Lower lobe of right lung (tissue), 2 donors: Measurements from ENCODE around the gene GPR151. TPM values are rescaled to one million over a fixed set of nuclear protein-coding genes. Genes with fewer than 3 reads are reported as not detected.

ENCODE experiments used
- ATAC-seq, 2 donors: fragments of 200-7000 bp; cut with Tn5 transposase; one replicate each; pipeline ENCODE4 v1.9.1; 2020 to 2022; ENCODE audit warnings: mild to moderate bottlenecking in 2 of 2, moderate library complexity in 2 of 2
- DNase-seq: peaks from one replicate; pipeline ENCODE4 v3.0.0-alpha.2; 2020
- H3K27ac ChIP-seq: fragments of 200-600 bp; one replicate; pipeline ENCODE4 v1.8.0; 2022
- H3K27me3 ChIP-seq: fragments of 200-600 bp; one replicate; pipeline ENCODE4 v1.8.0; 2022; ENCODE audit warnings: low read depth
- H3K36me3 ChIP-seq: fragments of 200-600 bp; one replicate; pipeline ENCODE4 v1.8.0; 2022; ENCODE audit warnings: mild to moderate bottlenecking
- H3K4me1 ChIP-seq: fragments of 200-600 bp; one replicate; pipeline ENCODE4 v1.8.0; 2022
- H3K4me3 ChIP-seq: fragments of 200-600 bp; one replicate; pipeline ENCODE4 v1.8.0; 2022; ENCODE audit warnings: mild to moderate bottlenecking
- H3K9me3 ChIP-seq: fragments of 200-600 bp; one replicate; pipeline ENCODE4 v1.8.0; 2022
- intact Hi-C: fragments of 100-400 bp; cut with DNase I; formaldehyde crosslinking; loops from one replicate; pipeline ENCODE4 v1.11.0; 2022
- total RNA-seq: library from RNA; stranded (reverse); fragmentation: NEBNext Ultra II Directional; extraction: Animal tissue kit (Norgen Biotek cat#: 25700); gene quantifications from one replicate; pipeline ENCODE4 v1.2.1, GENCODE V29; 2021
- TF ChIP-seq, protein P1 (sequence below): fragments of 200-600 bp; IDR thresholded peaks from one replicate; pipeline ENCODE4 v1.8.0; 2022; ENCODE audit warnings: antibody characterized with exemption, mild to moderate bottlenecking
- donor health status: DM: no; HTN: yes; CAD: no; lungs with severe emphysema.

GPR151 gene
- total RNA-seq, 1 donor from 2014 or later = not detected

DNA sequence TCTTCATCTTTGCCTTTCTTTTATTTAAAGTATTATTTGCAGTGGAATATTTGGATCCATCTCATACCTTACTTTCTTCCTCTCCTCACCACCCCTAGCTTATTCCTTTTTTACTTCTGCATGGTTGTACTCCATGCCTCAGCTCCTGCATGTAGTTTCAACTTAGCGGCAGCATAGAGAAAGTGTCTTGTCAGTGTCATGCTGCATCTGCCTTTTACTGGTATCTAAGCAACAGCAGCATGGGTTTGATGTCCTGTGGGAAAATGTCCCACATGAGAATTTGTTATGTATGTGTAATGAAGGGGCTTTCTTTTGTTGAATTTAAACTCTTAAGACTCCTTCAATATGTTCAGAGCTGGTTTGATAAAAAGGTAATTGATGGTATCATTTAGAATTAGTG, 48.2 kb downstream of the GPR151 start:
- peaks cover 78% of the 10 kb centered on the region for H3K36me3 ChIP-seq
- H3K4me1 ChIP-seq = no peaks in the 10 kb centered on the region
- H3K27ac ChIP-seq = no peak overlapping the region
- no peak for ATAC-seq
- H3K27me3 ChIP-seq = no peaks in the 10 kb centered on the region
- intact Hi-C loops = no loop called here
- H3K4me3 ChIP-seq = no peak overlapping the region
- no peaks in the 10 kb centered on the region for H3K9me3 ChIP-seq
- TF ChIP-seq, protein P1, sequence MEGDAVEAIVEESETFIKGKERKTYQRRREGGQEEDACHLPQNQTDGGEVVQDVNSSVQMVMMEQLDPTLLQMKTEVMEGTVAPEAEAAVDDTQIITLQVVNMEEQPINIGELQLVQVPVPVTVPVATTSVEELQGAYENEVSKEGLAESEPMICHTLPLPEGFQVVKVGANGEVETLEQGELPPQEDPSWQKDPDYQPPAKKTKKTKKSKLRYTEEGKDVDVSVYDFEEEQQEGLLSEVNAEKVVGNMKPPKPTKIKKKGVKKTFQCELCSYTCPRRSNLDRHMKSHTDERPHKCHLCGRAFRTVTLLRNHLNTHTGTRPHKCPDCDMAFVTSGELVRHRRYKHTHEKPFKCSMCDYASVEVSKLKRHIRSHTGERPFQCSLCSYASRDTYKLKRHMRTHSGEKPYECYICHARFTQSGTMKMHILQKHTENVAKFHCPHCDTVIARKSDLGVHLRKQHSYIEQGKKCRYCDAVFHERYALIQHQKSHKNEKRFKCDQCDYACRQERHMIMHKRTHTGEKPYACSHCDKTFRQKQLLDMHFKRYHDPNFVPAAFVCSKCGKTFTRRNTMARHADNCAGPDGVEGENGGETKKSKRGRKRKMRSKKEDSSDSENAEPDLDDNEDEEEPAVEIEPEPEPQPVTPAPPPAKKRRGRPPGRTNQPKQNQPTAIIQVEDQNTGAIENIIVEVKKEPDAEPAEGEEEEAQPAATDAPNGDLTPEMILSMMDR = no peak
- no peak for DNase-seq

DNA sequence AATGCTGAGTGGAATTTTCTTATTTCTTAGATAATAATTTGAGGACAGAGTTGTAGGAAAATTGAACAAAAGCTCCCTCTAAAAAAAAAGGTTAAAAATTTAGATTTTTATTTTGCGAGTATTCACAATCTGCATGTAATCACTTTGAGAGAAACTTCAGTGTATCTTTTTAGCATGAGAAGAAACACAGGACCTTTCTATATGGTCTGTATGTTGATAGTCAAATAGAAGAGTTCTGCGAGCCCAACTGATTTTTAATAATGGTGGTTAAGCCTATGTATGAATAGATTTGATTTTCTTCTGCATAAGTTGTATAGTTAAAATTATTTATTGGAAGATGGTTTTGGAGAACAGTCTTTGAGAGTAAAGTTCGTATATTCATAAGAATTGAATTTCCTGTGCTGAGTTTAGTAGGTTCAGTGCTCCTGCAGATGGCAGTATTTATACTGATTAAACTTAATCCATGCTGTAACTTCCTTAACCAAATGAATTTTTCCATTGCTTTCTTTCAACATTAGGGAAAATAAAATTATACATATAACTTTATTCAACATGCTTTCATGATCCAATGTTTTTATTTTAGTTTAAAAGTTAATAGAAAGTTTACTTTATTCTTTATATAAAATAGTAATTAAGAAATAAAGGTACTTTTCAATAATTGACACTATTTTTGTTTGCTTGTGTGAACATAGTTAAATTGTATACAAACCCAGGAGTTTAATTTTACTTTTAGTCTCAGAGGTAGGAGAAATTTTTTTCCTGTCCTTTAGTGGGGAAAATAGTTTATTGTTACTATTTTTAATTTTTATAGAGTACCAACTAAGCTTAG, 49.3 kb downstream of the GPR151 start:
- ATAC-seq (no peak), DNase-seq (no peak)
- Histone ChIP-seq H3K27me3 (no peaks in the 10 kb centered on the region), H3K4me3 (no peak overlapping the region), H3K27ac (no peak overlapping the region), H3K36me3 (peaks cover 75% of the 10 kb centered on the region), H3K4me1 (no peaks in the 10 kb centered on the region), H3K9me3 (no peaks in the 10 kb centered on the region)
- TF ChIP-seq, protein P1 = peak; percentile 28
- intact Hi-C loops = no loop called here

DNA sequence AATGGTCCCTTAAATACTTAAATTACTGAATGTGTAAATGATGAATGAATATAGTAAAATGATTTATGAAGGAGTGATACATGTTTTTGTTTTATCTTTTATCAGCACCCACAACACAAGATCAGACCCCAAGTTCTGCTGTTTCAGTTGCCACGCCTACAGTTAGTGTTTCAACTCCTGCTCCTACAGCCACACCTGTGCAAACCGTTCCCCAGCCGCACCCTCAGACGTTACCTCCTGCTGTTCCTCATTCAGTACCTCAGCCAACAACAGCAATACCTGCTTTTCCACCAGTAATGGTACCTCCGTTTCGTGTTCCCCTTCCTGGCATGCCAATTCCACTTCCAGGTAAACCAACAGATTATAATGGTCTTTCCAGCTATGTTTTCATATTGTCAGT, 52.5 kb downstream of the GPR151 start:
- Histone ChIP-seq H3K36me3 (peaks cover 76% of the 10 kb centered on the region), H3K4me1 (no peaks in the 10 kb centered on the region), H3K27me3 (no peaks in the 10 kb centered on the region), H3K27ac (no peak overlapping the region), H3K4me3 (no peak overlapping the region), H3K9me3 (no peaks in the 10 kb centered on the region)
- ATAC-seq (no peak), DNase-seq (no peak)
- TF ChIP-seq, protein P1 = no peak
- intact Hi-C loops = no loop called here

Other genes starting within 250 kb of the GPR151 start
- gene POU4F3, start 177.4 kb downstream of the GPR151 start, total RNA-seq = not detected
- 36.4 TPM for gene TCERG1, start 68.9 kb downstream of the GPR151 start, total RNA-seq